NCI-H1694 treated with DMSO at 0.1 percent for 48 hours (cell line): ENCODE data around the gene ILF2.
A peak's percentile ranks its signal among the peaks of the same experiment; 100 is the strongest.
"Not testable (repeated sequence)": the region's sequence is repeated elsewhere in the genome, so short reads cannot be mapped to it uniquely, and the experiment has no call there.

Experiments used
- DNase-seq: peaks from one replicate; lab custom pipeline; 2025; lab: John Stamatoyannopoulos, UW

Gene ILF2

GRCh38 chr1:153649137-153649862, 21.5 kb downstream of the ILF2 start:
- no peak for DNase-seq

DNA sequence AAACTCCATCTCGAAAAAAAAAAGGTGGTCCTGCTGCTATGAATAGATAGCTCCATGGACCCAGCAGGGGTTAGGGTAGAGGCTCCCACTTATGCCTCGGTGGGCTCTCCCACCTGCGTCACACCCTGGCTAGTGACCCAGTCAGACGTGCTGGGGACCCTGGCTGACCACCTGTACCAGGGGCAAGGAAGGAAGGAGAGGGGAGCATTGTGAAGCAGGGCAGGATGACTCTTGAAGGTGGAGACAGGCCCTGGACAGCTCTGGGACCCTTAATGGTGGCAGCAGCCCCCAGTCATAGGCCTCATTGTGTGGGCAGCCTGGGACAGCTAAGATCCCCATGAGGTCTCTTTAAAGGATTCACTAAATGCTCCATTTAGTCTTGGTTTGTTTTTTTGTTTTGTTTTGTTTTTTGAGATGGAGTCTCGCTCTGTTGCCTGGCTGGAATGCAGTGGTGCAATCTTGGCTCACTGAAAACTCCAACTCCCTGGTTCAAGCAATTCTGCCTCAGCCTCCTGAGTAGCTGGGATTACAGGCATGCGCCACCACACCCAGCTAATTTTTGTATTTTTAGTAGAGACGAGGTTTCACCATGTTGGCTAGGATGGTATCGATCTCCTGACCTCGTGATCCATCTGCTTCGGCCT, 22.7 kb downstream of the ILF2 start:
- DNase-seq: no peak

DNA sequence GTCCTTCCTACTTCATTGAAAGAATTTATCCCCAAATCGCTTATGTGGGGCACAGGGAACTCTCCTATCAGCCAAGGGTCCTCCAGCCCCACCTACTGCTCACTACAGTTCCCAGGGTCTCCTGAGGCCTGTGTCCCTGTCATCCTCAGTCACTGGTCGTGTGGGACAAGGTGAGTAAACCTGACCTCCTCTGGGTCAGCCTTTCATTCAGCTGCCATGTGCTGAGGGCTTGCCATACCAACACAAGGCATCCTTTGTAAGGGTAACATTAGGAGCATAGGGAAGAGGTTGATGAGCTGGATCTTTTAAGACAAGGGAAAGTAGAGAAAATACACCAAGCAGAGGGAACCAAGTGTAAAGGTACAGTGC, 23.5 kb downstream of the ILF2 start:
- no peak for DNase-seq

- DNase-seq: no peak
Observed at GRCh38 chr1:153646672-153647345, 24.0 kb downstream of the ILF2 start.

- no peak for DNase-seq
Observed at GRCh38 chr1:153643816-153644215, 27.0 kb downstream of the ILF2 start.

DNA sequence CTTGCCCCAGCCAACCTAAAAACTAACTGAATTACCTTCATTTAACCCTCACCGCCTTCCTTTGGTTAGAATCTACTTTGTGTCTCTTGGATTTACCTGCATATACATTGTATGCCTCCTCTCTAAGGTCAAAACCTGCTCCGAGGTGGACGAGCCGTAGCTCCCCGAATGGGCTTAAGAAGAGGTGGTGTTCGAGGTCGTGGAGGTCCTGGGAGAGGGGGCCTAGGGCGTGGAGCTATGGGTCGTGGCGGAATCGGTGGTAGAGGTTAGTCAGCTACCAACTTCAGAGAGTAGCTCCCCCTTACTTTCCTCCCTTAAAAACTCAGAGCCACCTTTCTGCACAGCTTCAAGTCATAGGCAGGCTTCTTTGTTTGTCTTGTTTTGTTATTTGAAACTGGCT, 27.7 kb downstream of the ILF2 start:
- no peak for DNase-seq

- DNase-seq: no peak
Observed at GRCh38 chr1:153642161-153642560, 28.6 kb downstream of the ILF2 start.

- no peak for DNase-seq
Observed at GRCh38 chr1:153640861-153641260, 29.9 kb downstream of the ILF2 start.

DNA sequence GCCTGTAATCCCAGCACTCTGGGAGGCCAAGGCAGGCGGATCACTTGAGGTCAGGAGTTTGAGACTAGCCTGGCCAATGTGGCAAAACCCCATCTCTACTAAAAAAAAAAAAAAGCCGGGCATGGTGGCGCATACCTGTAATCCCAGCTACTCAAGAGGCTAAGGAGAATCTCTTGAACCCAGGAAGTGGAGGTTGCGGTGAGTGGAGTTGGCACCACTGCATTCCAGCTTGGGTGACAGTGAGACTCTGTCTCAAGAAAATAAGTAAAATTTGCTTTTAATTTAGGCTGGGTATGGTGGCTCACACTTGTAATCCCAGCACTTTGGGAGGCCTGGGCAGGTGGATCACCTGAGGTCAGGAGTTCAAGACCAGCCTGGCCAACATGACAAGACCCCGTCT, 30.6 kb downstream of the ILF2 start:
- DNase-seq: not testable (repeated sequence)

DNA sequence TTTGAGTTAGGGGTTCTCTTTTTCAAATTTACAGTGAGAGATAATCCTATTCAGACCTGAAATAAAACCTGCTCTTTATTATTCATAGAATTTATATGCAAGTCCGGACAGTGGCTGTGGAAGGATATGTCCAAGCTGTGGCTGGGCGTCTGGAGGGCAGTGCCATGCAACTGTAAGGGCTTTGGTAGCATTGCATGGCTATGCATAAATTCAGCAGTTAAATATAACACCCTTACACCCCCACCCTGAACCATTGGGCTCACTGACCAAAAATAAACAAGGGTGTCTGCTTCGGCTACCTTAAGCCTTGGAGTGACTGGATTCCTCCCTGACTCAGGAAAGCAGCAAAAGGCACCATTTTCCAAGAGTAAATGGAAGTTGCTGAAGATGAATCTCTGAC, 31.5 kb downstream of the ILF2 start:
- no peak for DNase-seq

DNA sequence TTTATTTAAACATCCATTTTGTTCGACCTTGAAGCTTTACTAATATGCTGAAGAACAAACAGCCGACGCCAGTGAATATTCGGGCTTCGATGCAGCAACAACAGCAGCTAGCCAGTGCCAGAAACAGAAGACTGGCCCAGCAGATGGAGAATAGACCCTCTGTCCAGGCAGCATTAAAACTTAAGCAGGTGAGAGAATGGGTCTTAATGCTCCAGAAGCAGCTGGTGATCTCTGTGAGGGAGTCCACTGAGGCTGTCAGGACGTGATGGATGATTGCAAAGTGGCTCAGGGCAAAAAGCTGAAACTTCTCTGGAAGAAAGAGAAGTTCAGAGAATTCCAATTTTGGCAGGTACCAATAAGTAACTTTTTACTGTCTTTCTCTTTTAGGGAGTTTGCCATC, 32.5 kb downstream of the ILF2 start:
- no peak for DNase-seq

GRCh38 chr1:153636312-153636711, 34.5 kb downstream of the ILF2 start:
- no peak for DNase-seq

- no peak for DNase-seq
Observed at GRCh38 chr1:153635872-153636271, 34.9 kb downstream of the ILF2 start.

- DNase-seq: peak; percentile 97
Observed at GRCh38 chr1:153633754-153634665, 36.8 kb downstream of the ILF2 start, which contains the start of gene CHTOP. CHTOP (plus strand) TSS chr1:153634066; CDS start chr1:153636589, 2,523 bp downstream.

- DNase-seq: no peak
Observed at GRCh38 chr1:153633161-153633753, 37.5 kb downstream of the ILF2 start.

- DNase-seq: no peak
Observed at GRCh38 chr1:153631047-153632022, 39.5 kb downstream of the ILF2 start.

GRCh38 chr1:153630384-153630783, 40.4 kb downstream of the ILF2 start:
- DNase-seq: no peak

DNA sequence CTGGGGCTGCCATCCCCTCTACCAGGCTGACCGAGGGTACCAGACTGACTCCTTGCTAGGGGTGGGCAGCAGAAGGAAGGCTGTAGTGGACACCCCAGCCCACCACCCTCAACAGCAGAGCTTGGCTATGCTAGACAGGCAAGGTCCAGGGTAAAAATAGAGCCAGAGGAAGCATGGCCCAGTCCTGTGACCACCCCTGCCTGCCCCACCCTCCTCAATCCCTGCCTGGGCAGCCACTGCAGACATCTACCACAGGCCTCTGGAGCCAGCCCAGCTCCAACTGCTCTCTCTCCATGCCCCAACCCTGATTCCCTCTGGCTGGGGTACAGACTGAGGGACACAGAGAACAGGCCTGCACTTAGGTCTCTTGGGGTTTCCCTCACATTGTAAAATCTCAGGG, 40.8 kb downstream of the ILF2 start:
- no peak for DNase-seq

DNA sequence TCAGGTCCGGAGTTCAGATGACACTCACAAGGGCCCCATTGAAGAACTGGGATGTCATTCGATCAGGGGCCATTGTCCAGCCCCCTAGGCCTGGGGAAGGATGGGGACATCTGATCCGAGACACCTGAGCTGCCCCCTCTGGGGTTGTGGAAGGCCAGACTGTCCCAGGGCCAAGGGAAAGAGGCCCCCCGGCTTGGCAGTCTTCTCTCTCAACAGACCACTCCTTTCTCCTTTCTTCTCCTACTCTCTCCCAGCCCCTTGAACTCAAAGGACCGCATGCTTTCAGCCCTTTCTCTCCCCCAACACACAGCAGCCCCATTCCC, 41.5 kb downstream of the ILF2 start:
- DNase-seq: no peak

DNA sequence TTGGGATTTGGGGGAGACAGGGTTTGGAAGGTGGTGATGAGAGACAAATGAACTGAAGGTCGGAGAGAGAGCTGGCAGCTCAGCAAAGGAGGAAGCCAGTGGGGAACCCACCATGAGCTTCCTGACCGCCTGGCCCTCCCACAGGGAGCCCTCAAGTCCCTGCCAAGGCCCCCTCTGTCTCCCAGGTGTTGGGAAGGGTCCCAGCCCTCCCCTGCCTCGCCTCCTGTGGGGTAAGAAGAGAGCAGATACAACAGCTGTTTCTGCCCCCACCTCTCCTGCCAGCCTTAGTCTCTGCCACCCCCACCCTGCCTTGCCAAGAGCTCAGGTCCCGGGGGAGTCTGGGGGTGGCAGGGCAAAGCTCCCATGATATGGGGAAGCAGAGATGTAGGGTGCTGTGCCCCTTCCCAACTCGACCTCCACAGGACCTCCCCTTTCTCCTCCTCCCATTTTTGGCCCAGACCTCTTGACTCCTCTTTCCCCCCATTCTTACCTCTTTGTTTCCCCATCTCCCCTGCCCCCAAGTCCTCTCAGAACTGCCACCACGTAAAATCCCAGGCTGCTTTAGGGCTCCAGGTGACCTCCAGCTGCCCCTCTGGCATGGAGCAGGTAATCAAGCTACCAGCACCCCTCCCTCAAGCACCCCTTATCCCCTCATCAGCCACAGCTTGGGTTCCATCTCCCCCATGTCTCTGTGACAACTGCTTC, 42.0 kb downstream of the ILF2 start:
- no peak for DNase-seq
